Epithelial cell of esophagus (primary cell): ENCODE measurements around the gene HDLBP.
"Not testable (repeated sequence)": the region's sequence is repeated elsewhere in the genome, so short reads cannot be mapped to it uniquely, and the experiment has no call there.

ENCODE experiments used
- DNase-seq: peaks from one replicate; pipeline ENCODE4 v3.0.0; 2010; ENCODE audit warnings: low read depth
- H3K4me3 ChIP-seq: 2 replicates; pipeline ENCODE4 v1.5.1; 2011; ENCODE audit warnings: mild to moderate bottlenecking, low read length, control low read depth
- TF ChIP-seq, protein P1 (sequence below): IDR thresholded peaks from 2 replicates; pipeline ENCODE4 v1.5.1; 2011; ENCODE audit warnings: low read depth, mild to moderate bottlenecking, low read length, control low read depth, inconsistent platforms; ENCODE audit not compliant: insufficient read depth; ENCODE audit errors: missing control alignments

The HDLBP gene

DNA sequence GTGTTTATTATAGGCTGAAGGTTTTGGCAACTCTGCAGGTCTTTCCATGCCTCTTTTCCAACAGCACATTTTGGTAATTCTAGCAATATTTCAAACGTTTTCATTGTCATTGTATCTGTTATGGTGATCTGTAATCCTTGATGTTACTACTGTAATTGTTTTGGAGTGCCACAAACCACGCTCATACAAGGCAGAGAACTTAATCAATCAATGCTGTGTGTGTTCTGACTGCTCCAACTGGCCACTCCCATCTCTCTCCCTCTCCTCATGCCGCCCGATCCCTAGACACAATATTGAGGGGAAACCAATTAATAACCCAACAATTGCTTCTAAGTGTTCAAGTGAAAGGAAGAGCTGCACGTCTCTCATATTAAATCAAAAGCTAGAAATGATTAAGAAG is 32.9 kb downstream of the HDLBP start:
- TF ChIP-seq, protein P1, sequence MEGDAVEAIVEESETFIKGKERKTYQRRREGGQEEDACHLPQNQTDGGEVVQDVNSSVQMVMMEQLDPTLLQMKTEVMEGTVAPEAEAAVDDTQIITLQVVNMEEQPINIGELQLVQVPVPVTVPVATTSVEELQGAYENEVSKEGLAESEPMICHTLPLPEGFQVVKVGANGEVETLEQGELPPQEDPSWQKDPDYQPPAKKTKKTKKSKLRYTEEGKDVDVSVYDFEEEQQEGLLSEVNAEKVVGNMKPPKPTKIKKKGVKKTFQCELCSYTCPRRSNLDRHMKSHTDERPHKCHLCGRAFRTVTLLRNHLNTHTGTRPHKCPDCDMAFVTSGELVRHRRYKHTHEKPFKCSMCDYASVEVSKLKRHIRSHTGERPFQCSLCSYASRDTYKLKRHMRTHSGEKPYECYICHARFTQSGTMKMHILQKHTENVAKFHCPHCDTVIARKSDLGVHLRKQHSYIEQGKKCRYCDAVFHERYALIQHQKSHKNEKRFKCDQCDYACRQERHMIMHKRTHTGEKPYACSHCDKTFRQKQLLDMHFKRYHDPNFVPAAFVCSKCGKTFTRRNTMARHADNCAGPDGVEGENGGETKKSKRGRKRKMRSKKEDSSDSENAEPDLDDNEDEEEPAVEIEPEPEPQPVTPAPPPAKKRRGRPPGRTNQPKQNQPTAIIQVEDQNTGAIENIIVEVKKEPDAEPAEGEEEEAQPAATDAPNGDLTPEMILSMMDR = no peak
- H3K4me3 ChIP-seq = no peak overlapping the region
- no peak for DNase-seq

DNA sequence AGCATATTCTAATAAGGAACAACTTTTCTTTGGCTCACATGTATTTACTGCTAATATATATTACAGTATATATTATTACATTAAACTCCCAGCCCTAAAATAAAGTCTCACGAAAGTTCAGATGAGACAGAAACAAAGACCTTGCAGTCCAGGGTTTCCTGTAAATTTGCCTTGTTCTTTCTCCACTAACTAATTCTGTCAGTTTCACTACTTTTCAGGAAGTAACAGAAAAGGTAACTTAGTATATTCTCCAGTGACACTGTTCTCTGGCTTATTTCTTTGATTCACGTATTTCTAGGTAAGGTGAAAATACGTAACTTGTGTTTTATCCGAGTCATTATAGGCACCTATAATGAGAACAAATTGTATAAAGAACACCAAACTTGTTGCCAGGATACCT is 35.2 kb downstream of the HDLBP start:
- H3K4me3 ChIP-seq = no peak overlapping the region
- TF ChIP-seq, protein P1 = no peak
- no peak for DNase-seq

- no peak for DNase-seq
- TF ChIP-seq, protein P1 = no peak
- no peak overlapping the region for H3K4me3 ChIP-seq
Measured at GRCh38 chr2:241279828-241280227, 35.6 kb downstream of the HDLBP start.

- TF ChIP-seq, protein P1 = no peak
- no peak overlapping the region for H3K4me3 ChIP-seq
- peak; percentile 57 for DNase-seq
Measured at GRCh38 chr2:241279413-241279812, 36.1 kb downstream of the HDLBP start.

DNA sequence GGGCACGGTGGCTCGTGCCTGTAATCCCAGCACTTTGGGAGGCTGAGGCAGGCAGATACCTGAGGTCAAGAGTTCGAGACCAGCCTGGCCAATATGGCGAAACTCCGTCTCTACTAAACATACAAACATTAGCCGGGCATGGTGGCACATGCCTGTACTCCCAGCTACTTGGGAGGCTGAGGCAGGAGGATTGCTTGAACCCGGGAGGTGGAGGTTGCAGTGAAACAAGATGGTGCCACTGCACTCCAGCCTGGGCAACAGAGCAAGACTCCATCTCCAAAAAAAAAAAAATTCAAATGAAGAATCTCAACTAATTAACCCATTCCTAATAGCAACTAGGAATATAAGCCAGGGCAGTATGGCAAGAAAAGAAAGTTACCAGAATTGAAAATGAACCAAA is 37.2 kb downstream of the HDLBP start:
- not testable (repeated sequence) for DNase-seq, H3K4me3 ChIP-seq

DNA sequence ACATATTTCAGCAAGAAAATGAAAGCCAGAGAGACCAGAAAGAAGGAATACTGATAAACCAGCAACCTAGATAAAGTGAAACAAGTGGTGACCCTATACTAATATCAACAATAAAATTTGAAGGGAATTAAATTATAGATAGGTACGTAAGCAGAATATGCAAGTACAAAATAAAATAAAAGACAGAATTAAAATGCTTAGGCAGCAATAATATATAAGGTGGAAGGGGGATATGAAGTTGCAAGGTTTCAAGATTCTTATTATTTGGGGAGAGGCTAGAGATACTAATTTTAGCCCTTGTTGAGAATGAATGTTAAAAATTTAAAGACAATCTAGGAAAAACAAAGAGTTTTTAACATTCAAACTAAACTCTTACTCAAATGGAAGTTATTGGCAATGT is 39.6 kb downstream of the HDLBP start:
- DNase-seq = no peak
- H3K4me3 ChIP-seq = no peak overlapping the region
- TF ChIP-seq, protein P1 = no peak

GRCh38 chr2:241275504-241275903 is 40.0 kb downstream of the HDLBP start:
- H3K4me3 ChIP-seq = no peak overlapping the region
- DNase-seq = no peak
- TF ChIP-seq, protein P1 = no peak

- H3K4me3 ChIP-seq = no peak overlapping the region
- no peak for DNase-seq
- TF ChIP-seq, protein P1 = no peak
Measured at GRCh38 chr2:241274127-241274526, 41.3 kb downstream of the HDLBP start.
